ENCODE data around the gene NTN5. TPM values are rescaled to one million over a fixed set of nuclear protein-coding genes. Genes with fewer than 3 reads are reported as not detected.
A peak's percentile ranks its signal among the peaks of the same experiment; 100 is the strongest.

NTN5 gene
- total RNA-seq, 1 experiment from 2014 or later = not detected

DNA sequence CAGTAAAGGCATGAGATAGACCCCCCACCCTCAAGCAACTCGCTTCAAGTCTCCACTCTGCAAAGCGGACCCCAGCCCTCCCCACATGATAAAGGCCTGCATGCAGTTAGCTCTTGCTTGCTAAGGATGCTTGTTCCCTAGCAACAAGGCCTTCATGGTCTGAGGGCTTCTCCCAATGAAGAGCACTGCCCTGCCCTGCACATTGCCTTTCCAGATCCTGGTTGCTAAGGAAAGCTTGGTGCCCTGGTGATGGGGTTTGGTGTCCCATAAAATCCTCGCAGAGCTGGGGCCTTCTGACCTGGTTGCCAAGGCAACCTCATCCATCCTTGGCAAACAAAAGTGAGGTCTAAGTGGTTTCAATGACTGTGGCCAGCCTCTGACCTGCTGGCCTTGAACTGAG is 41.6 kb downstream of the NTN5 start:
- peak; percentile 30 for DNase-seq (ENCODE audit: low read depth)

DNA sequence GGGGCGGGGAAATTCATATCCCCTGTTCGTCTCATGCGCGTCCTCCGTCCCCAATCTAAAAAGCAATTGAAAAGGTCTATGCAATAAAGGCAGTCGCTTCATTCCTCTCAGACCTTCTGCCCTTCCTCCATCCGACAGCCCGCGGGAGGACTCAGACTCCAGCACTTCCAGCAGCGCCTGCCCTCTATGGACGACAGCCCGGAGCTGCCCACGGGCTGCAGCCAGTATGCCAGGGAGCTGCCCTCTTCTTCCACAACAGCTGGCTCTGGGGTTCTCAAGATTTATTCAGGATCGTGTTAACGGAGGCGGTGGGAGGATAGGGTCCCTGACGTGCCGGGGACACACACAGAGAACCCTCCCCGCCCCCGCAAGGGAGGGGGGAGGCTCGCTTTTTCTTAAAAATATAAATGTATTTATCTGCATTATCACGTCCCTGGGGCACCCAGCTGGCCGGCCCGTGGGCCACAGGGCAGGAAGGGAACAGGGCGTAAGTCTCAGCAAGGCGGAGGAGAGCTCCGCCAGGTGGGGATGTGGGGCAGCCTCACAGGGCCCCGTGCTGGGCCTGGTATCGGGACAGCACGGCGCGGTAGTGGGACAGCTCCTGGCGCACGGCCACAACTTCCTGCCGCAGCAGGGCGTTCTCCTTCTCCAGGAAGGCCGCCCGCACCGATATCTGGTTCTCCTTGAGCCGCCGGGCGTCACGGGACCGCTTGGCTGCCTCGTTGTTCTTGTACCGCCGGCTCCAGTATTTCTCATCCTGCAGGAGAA is 42.3 kb downstream of the NTN5 start:
- DNase-seq (ENCODE audit: low read depth) = no peak

DNA sequence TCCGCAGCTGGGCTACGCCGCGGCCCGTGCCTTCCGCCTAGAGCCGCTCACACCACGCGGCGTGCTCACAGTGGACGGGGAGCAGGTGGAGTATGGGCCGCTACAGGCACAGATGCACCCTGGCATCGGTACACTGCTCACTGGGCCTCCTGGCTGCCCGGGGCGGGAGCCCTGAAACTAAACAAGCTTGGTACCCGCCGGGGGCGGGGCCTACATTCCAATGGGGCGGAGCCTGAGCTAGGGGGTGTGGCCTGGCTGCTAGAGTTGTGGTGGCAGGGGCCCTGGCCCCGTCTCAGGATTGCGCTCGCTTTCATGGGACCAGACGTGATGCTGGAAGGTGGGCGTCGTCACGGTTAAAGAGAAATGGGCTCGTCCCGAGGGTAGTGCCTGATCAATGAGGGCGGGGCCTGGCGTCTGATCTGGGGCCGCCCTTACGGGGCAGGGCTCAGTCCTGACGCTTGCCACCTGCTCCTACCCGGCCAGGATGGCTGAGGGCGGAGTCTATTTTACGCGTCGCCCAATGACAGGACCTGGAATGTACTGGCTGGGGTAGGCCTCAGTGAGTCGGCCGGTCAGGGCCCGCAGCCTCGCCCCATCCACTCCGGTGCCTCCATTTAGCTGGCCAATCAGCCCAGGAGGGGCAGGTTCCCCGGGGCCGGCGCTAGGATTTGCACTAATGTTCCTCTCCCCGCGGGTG is 43.1 kb downstream of the NTN5 start:
- no peak for DNase-seq (ENCODE audit: low read depth)

DNA sequence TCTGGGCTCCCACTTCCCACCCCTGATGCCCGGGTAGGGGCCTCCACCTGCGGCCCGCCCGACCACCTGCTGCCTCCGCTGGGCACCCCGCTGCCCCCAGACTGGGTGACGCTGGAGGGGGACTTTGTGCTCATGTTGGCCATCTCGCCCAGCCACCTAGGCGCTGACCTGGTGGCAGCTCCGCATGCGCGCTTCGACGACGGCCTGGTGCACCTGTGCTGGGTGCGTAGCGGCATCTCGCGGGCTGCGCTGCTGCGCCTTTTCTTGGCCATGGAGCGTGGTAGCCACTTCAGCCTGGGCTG is 43.6 kb downstream of the NTN5 start:
- no peak for DNase-seq (ENCODE audit: low read depth)

DNA sequence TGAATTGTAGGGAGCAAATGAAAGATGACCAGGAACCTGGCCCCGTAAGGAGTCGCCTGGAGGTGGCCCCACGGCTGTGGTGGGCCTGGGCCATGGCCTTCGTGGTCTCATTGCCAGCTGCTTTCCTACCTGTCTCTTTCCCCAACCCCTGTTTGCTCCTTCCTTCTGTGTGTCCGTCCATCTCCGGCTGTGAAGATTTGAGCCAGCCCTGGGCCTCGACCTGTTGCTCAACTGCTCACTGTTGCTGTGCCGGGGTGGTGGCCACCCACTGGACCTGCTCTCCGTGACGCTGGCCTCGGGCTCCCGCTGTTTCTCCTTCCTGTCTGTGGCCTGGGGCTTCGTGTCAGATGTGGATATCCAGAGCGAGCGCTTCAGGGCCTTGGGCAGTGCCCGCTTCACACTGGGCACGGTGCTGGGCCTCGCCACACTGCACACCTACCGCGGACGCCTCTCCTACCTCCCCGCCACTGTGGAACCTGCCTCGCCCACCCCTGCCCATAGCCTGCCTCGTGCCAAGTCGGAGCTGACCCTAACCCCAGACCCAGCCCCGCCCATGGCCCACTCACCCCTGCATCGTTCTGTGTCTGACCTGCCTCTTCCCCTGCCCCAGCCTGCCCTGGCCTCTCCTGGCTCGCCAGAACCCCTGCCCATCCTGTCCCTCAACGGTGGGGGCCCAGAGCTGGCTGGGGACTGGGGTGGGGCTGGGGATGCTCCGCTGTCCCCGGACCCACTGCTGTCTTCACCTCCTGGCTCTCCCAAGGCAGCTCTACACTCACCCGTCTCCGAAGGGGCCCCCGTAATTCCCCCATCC is 44.1 kb downstream of the NTN5 start:
- no peak for DNase-seq (ENCODE audit: low read depth)

DNA sequence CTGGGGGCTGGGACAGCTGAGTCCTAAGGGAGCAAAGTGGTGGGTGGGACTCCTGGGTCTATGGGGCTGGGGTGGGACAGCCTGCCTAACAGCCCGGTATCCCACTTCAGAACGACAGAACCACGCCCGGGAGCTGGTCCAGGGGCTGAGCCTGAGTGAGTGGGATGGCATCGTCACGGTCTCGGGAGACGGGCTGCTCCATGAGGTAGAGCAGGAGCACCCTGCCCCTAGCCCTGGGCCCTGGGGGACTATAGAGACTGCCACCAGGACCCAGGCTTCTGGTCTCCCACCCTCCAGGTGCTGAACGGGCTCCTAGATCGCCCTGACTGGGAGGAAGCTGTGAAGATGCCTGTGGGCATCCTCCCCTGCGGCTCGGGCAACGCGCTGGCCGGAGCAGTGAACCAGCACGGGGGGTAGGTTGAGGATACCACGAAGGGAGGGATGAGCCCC is 44.9 kb downstream of the NTN5 start:
- no peak for DNase-seq (ENCODE audit: low read depth)

DNA sequence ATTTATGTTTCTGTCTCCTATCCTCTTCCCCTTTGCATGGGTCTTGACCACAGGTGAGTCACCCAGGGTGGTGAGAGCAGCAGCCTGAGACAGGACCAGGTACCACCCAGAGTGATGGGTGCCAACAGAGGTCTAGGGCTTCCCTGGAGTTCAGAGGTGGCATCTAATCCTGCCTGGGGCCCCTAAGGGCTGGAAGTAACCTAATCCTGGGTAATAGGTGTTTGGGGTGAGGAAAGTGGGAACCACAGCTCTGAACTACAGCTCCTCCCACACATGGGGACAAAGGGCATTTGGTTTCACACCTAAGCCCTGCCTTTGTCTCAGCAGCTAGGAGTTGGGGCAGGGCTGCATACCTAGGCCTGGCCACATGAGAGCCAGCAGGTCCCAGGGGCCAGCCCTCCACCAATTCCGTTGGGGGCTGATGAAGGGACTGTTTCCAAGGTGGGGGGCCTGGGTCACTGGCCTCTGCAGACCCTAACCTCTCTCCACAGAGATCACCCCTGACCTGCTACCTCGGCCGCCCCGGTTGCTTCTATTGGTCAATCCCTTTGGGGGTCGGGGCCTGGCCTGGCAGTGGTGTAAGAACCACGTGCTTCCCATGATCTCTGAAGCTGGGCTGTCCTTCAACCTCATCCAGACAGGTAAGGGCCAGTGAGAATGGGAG is 45.5 kb downstream of the NTN5 start:
- peak; percentile 25 for DNase-seq (ENCODE audit: low read depth)

DNA sequence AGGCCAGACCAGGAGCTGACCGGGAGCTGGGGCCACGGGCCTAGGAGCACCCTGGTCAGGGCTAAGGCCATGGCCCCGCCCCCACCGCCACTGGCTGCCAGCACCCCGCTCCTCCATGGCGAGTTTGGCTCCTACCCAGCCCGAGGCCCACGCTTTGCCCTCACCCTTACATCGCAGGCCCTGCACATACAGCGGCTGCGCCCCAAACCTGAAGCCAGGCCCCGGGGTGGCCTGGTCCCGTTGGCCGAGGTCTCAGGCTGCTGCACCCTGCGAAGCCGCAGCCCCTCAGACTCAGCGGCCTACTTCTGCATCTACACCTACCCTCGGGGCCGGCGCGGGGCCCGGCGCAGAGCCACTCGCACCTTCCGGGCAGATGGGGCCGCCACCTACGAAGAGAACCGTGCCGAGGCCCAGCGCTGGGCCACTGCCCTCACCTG is 46.9 kb downstream of the NTN5 start:
- no peak for DNase-seq (ENCODE audit: low read depth)

DNA sequence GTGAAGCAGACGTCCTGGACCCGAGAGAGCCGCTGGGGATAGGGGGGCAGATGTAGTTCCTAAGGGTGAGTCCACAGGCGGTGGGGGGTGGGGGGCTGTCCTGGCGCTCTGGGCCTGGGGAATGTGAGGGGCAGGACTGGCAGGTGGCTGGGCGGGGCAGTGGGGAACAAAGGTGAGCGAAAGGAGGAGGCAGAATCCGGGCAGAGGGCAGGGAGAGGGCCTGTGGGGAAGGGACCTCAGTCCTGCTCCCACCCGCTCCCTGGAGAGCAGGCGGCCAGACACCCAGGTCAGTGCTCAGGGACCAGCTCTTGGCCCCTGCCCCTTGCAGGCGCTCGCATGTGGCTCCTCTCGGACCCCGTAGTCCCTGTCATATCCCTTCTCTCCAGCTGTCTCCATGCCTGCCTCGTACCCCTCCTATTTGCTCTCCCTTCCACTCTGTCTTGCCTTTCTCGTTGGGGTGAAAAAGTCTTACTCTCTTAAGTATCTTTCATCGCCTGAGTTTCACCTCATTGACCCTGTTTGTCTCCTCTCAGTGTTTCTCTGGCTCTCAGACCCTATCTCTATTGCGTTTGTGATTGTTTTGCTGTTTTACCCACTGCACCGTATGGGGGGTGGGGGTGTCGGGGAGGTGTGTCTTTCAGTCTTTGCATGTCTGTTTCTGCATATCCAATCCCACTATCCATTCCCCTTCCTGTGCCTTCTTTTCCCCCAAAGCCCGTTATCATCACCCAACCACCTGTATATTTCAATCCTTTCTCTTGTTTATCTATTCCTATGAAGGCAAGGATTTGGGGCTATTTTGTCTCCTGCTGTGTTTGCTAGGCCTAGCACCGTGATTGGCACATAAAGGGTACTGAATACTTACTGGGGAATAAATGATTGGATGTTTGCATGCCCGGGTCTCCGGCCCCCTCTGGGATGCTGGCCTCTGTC is 47.8 kb downstream of the NTN5 start:
- no peak for DNase-seq (ENCODE audit: low read depth)

DNA sequence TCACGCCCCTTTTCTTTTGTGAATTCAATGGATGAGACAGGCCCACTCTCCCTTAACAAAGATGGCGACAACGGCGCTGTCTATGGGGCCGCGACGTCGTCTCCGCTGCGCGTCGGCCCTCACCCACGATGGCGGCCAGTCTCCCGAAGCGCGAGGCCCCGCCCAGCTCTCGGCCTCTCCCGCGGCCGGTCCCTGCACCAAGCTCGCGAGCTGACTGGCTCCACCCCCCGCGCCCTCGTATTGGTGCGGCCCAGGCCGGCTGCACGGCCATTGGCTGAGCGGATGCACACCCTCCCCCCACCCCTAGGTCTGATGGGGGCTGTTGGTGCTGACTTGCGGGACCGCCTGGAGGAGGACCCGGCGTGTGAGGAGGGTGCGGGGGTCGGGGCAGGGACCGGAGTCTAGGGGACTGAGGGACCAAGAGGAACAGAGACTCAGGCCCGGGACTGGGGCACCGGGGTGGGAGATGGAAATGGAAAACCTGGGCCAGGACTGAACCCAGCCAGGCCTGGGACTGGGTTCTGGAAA is 48.7 kb downstream of the NTN5 start:
- DNase-seq (ENCODE audit: low read depth) = peak; percentile 96

DNA sequence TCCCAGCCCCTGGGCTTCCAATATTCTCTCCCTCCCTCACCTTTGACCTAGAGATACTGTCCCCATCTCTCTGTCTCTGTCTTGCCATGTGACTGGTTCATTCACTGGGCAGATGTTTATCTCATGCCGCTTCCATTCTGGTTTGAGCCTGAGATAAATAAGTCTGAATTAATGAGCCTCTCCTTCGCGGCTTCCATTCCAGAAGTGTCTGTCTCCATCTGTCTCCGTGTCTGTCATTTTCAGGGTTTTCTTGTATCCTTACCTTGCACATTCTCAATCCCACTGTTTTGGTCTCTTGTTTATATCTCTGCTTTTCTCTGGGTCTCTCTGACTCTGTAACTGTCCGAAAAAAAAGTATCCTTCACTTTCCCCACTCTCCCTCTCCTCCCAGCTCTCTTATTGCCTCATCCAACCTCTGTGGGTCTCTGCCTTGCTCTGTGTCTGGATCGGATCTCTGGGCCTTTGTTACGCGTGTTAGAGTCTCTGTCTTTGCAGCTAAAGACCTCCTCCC is 49.2 kb downstream of the NTN5 start:
- DNase-seq (ENCODE audit: low read depth) = no peak

DNA sequence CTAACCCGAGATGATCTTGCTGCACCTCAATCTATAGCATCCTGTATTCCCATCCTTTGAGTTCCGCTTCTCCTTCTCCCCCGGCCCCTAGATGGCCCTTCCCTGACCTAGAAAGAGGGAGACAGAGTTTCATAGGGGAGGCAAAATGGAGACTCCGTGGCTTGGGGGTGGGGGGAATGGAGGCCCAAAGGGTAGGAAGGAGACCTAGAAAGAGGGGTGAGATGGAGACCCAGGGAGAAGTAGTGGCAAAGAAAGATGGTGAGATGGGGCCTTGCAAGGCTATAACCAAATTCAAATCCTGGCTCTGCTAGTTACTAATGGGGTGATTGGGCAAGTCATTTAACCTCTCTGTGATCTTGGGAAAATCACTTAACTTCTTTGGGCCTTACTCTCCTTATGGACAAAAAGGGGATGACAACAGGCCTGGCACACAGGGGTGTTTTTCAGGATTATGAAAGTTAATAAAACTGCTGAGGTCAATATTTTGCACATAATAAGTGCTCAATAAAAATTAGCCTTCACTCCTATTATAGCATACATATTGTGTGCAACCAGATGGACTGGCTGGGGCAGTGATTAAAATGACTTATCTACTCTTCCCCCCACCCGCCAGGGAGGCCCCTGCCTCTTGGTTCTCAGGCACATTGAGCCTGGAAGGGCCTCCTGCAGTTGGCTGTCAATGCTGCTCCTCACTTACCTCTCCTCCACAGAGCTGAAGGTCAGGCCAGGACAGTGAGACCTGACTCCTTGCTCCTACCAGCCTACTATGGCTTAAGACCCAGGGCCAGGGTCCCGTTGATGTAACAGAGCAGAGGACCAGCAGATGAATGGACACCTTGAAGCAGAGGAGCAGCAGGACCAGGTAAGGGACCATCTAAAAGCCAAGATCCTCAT is 52.9 kb downstream of the NTN5 start:
- DNase-seq (ENCODE audit: low read depth) = peak; percentile 39

DNA sequence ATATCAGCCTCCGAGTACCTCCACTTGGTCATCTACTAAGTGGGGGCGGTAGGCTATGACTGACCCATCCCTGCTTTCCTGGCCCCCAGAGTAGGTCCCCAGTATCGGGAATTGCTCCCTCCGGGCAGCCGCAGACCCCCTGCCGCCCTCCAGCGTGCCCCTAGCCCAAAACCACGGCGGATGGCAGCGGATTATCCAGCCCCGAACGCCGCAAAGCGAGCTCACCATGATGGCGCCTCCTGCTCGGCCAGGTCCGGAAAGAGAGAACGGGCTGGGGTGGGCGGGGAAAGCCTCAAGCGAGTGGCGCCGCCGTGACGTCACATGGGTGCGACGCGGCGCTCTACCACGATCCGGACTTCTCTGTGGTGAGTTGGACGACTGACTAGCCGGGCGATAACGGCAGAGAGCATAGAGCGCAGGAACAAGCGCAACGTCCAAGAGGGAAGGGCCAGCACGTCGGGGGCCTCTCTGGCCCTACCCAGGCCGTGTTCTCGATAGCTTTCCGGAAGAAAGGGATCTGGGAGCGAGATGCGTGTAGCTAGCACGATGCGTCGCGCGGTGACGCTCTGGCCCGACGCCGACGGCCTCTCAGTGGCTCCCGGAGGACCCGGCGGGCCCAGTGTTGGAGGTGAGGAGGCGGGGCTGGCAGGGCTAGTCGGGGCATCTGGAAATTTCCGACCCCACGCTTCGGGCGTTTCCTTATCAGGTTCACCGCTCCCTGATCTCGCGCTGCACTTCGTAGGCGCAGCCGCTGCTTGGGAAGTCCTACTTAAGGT is 53.7 kb downstream of the NTN5 start, which contains the start of the genes RPL18 and SPHK2:
RPL18 (minus strand) TSS at position 263 of the 776 bp plus-strand sequence; CDS start at position 228, 35 bp downstream.
SPHK2 (plus strand) TSS at position 591 of the 776 bp plus-strand sequence. CDS start 1,009 bp downstream, outside the sequence.
- peak; percentile 100 for DNase-seq (ENCODE audit: low read depth)

DNA sequence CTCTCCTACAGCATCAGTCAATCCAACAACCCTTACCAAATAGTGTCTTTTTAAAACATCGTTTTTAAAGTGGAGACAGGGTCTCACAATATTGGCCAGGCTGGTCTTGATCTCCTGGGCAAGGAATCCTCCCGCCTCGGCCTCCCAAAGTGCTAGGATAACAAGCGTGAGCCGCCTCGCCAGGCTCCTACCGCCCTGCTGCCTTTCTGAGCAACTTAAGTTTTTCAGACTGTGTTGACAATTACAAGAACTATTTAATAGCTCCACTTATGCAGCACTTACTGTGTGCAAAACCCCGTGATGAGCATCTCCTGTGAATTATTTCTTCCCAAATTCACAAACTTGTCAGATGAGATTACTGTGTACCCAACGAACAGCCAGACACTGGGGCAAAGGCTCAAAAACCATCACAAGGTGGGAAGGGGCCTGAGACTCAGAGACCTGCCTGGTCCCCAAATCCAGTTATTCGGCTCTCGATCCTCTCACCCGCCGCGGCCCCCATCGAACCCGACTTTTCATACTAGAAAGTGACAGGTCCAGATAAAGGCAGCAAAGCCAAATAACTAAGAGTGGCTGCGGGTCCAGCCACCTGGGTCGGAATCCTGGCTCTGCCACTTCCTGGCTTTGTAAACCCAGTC is 54.4 kb downstream of the NTN5 start:
- DNase-seq (ENCODE audit: low read depth) = no peak

DNA sequence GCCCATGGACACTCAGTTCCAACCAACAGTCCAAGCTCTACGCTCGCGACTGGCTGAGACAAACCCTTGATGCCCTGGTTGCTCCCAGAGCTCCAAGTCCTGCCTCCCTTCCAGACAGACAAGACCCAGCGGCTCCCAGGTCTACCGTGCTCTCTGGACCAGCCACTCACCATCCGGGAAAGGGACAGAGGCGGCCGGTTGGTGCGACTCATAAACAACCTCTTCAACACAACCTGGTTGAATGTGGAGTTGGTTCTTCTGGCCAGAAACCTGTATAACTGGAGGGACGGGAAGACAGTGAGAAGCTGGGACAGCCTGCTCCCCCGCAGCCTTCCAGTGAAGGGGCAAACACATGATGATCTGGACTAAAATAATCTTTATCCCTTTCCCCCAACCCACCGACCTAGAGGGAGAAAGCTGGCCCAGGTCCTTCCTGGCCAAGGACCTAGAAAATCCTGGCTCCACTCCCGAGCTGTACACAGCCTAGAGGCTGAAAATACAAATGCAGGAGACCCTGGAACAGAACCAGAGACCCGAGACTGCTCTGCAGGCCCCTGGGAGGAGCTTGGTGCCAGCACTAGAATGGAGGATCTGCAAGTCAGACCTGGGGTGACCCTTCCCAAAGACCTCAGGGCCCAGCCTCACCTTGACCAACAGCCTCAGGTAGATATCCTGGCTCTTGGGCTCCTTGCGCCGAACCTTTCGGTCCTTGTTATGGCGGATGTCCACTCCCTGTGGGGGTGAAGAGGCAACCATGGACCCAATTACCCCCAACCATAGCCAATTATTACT is 55.5 kb downstream of the NTN5 start:
- DNase-seq (ENCODE audit: low read depth) = no peak

DNA sequence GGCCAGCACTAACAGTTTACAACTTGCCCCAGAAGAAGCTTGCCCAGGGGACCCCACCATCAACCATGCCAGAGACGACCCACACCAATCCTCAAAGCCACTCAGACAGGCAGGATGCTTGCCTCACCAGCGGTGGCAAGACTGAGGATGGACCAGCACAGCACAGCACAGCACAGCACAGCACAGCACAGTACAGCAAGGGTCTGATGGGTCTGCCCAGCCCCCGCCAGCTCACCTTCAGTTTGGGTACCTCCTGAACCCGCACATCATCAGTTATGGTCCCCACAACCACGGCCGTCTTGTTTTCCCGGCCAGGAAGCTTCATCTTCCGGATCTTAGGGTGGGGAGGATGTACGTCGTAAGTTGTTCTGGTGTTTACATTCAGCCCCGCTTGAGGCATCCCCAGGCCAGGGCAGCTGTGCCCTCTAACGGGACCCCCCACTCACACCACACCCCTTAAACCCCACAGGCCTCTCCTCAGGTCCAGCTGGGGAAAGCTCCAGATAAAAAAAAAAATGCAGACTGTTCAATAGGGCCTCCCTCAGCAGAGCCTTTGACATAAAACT is 56.2 kb downstream of the NTN5 start:
- DNase-seq (ENCODE audit: low read depth) = no peak
